ENCODE measurements around the gene RNF217. TPM values are rescaled to one million over a fixed set of nuclear protein-coding genes. Genes with fewer than 3 reads are reported as not detected.

RNF217 gene
- total RNA-seq, 4 donors from 2014 or later, result 4.5 to 15.5 (median 12.4) TPM

- H3K4me1 ChIP-seq, result peaks cover 0 to 6% of the 10 kb centered on the region in 2 donors
- no peak for DNase-seq
- no peaks in the 10 kb centered on the region for H3K27me3 ChIP-seq
- no peak for ATAC-seq
- no peaks in the 10 kb centered on the region for H3K9me3 ChIP-seq
- intact Hi-C loops (cut with DNase I; ENCODE audit: low total_unique reads) (no loop called here), in situ Hi-C loops (cut with MboI; ENCODE audit: low sequenced_read_pairs in 4 of 4) (no loop called here)
- H3K36me3 ChIP-seq, result no peaks in the 10 kb centered on the region
- H3K27ac ChIP-seq, result no peak overlapping the region
- TF ChIP-seq POLR2A (IDR thresholded peaks at IDR 0.05), result no peak
- no peak for TF ChIP-seq CTCF (IDR thresholded peaks at IDR 0.05 in 4 of 5, conservative IDR thresholded peaks at IDR 0.05 in 1 of 5)
- H3K4me3 ChIP-seq, result peak overlapping the region; percentile 58 to 78 (median 66)
Measured at GRCh38 chr6:125100074-125100652, 137.9 kb downstream of the RNF217 start.

- in situ Hi-C loops (cut with MboI; ENCODE audit: low sequenced_read_pairs in 4 of 4), result no loop called here
- Histone ChIP-seq H3K9me3 (no peaks in the 10 kb centered on the region), H3K4me3 (no peak overlapping the region), H3K4me1 (peaks cover 0 to 6% of the 10 kb centered on the region in 2 donors), H3K27ac (no peak overlapping the region), H3K27me3 (no peaks in the 10 kb centered on the region), H3K36me3 (no peaks in the 10 kb centered on the region)
- ATAC-seq (no peak), DNase-seq (no peak)
- TF ChIP-seq POLR2A (IDR thresholded peaks at IDR 0.05) (no peak), CTCF (IDR thresholded peaks at IDR 0.05 in 4 of 5, conservative IDR thresholded peaks at IDR 0.05 in 1 of 5) (no peak)
- intact Hi-C loops (cut with DNase I; ENCODE audit: low total_unique reads), result no loop called here
Measured at GRCh38 chr6:125101128-125101527, 138.9 kb downstream of the RNF217 start.

- in situ Hi-C loops (cut with MboI; ENCODE audit: low sequenced_read_pairs in 4 of 4), result no loop called here
- Histone ChIP-seq H3K27ac (no peak overlapping the region), H3K9me3 (no peaks in the 10 kb centered on the region), H3K27me3 (no peaks in the 10 kb centered on the region), H3K4me1 (peaks cover 0 to 6% of the 10 kb centered on the region in 2 donors), H3K36me3 (no peaks in the 10 kb centered on the region), H3K4me3 (no peak overlapping the region)
- intact Hi-C loops (cut with DNase I; ENCODE audit: low total_unique reads), result no loop called here
- DNase-seq, result no peak
- ATAC-seq, result no peak
- TF ChIP-seq CTCF (IDR thresholded peaks at IDR 0.05 in 4 of 5, conservative IDR thresholded peaks at IDR 0.05 in 1 of 5), result no peak
- no peak for TF ChIP-seq POLR2A (IDR thresholded peaks at IDR 0.05)
Measured at GRCh38 chr6:125101631-125102030, 139.4 kb downstream of the RNF217 start.

- Histone ChIP-seq H3K27ac (no peak overlapping the region), H3K27me3 (no peaks in the 10 kb centered on the region), H3K4me3 (no peak overlapping the region), H3K9me3 (no peaks in the 10 kb centered on the region), H3K36me3 (no peaks in the 10 kb centered on the region), H3K4me1 (peaks cover 0 to 6% of the 10 kb centered on the region in 2 donors)
- ATAC-seq (no peak), DNase-seq (no peak)
- no peak for TF ChIP-seq POLR2A (IDR thresholded peaks at IDR 0.05)
- no peak for TF ChIP-seq CTCF (IDR thresholded peaks at IDR 0.05 in 4 of 5, conservative IDR thresholded peaks at IDR 0.05 in 1 of 5)
- intact Hi-C loops (cut with DNase I; ENCODE audit: low total_unique reads) (no loop called here), in situ Hi-C loops (cut with MboI; ENCODE audit: low sequenced_read_pairs in 4 of 4) (no loop called here)
Measured at GRCh38 chr6:125102411-125102810, 140.2 kb downstream of the RNF217 start.

GRCh38 chr6:125102891-125103290 lies 140.7 kb downstream of the RNF217 start:
- ATAC-seq (no peak), DNase-seq (no peak)
- intact Hi-C loops (cut with DNase I; ENCODE audit: low total_unique reads), result no loop called here
- no peak overlapping the region for H3K4me3 ChIP-seq
- in situ Hi-C loops (cut with MboI; ENCODE audit: low sequenced_read_pairs in 4 of 4), result no loop called here
- TF ChIP-seq CTCF (IDR thresholded peaks at IDR 0.05 in 4 of 5, conservative IDR thresholded peaks at IDR 0.05 in 1 of 5) (no peak), POLR2A (IDR thresholded peaks at IDR 0.05) (no peak)
- no peaks in the 10 kb centered on the region for H3K9me3 ChIP-seq
- H3K27ac ChIP-seq, result no peak overlapping the region
- no peaks in the 10 kb centered on the region for H3K27me3 ChIP-seq
- H3K36me3 ChIP-seq, result no peaks in the 10 kb centered on the region
- peaks cover 0 to 6% of the 10 kb centered on the region in 2 donors for H3K4me1 ChIP-seq
